Ishikawa (cell line): ENCODE results near the gene PSORS1C1.

ENCODE experiments used
- EP300 ChIP-seq: IDR thresholded peaks from 2 replicates; pipeline ENCODE4 v1.6.1; 2012; ENCODE audit warnings: borderline replicate concordance
- FOXM1 ChIP-seq: IDR thresholded peaks from 2 replicates; pipeline ENCODE4 v1.6.1; 2012; ENCODE audit warnings: low read depth, borderline replicate concordance
- NFIC ChIP-seq: IDR thresholded peaks from 2 replicates; pipeline ENCODE4 v1.6.1; 2012
- REST ChIP-seq: IDR thresholded peaks from 2 replicates; pipeline ENCODE4 v1.6.1; 2012; ENCODE audit warnings: low read depth, mild to moderate bottlenecking
- TAF1 ChIP-seq: IDR thresholded peaks from 2 replicates; pipeline ENCODE4 v1.6.1; 2012; ENCODE audit warnings: low read depth, mild to moderate bottlenecking
- TCF12 ChIP-seq: IDR thresholded peaks from 2 replicates; pipeline ENCODE4 v1.6.1; 2012; ENCODE audit warnings: low read depth
- TEAD4 ChIP-seq: IDR thresholded peaks from 2 replicates; pipeline ENCODE4 v1.6.1; 2012

DNA sequence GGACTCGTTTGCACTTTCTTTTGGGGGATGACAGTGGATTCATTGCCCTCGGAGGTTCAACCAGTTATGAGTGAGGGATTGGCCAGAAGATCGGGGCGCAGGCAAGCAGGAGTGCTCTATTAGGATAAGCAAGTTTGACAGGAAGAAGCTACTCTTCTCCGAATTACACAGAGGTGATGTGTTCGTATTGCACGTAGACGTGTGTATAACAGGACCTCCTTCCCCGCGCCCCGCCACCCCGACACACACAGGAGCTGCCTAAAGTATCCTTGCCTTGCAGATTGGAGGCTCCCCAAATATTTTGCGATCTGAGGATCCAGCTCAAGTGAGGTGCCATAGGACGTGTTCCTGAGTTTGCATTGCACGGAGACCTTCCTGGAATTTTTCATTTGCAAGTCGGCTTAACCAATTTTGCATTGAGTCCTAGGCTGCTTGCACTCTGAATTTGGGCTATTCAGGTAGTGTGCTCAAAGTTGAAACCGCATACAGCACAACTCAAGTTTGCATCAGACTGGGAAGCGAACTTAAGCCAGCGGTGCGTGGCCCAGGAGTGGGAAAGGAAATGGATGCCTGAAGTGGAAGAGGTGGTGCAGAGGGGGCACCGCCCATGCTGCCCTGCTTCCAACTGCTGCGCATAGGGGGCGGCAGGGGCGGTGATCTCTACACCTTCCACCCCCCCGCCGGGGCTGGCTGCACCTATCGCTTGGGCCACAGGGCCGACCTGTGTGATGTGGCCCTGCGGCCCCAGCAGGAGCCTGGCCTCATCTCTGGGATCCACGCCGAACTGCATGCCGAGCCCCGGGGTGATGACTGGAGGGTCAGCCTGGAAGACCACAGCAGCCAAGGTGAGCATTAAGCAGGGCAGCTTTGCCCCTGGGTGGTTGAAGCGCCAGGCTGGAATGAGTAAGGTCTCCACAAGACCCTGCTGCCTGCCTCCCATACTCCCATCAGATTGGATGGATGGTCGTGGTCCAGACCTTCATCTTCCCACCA lies 44.6 kb downstream of the PSORS1C1 start:
- TF ChIP-seq REST (no peak), TEAD4 (no peak), FOXM1 (no peak), TAF1 (no peak), NFIC (no peak), EP300 (no peak), TCF12 (no peak)
